ENCODE data around the gene NAALADL2.

NAALADL2 gene

GRCh38 chr3:175590745-175591144 is 731.6 kb downstream of the NAALADL2 start:
- TF ChIP-seq CTCF (IDR thresholded peaks at IDR 0.05; ENCODE audit: borderline replicate concordance, extremely low read depth, low read length, poor library complexity, severe bottlenecking) (no peak), EZH2 (IDR thresholded peaks at IDR 0.05; ENCODE audit: borderline replicate concordance, low read depth, low read length, severe bottlenecking) (no peak)
- no peak overlapping the region for H3K9ac ChIP-seq (ENCODE audit: low read depth, low read length)
- H3K36me3 ChIP-seq (ENCODE audit: insufficient read depth, low read length) = no peaks in the 10 kb centered on the region
- no peak overlapping the region for H3K4me3 ChIP-seq (ENCODE audit: low read depth in 1 of 2, low read length in 2 of 2)
- ATAC-seq (ENCODE audit: insufficient read depth, low read depth) (no peak), DNase-seq (no peak)
- H2AFZ ChIP-seq (ENCODE audit: low read depth, low read length) = no peak overlapping the region
- no peaks in the 10 kb centered on the region for H4K20me1 ChIP-seq (ENCODE audit: insufficient read depth, low read length)
- no peak overlapping the region for H3K27ac ChIP-seq (ENCODE audit: low read length)
- H3K27me3 ChIP-seq (ENCODE audit: insufficient read depth, low read length, poor library complexity) = no peaks in the 10 kb centered on the region
- H3K4me2 ChIP-seq (ENCODE audit: insufficient read depth, low read length) = no peak overlapping the region
- H3K9me3 ChIP-seq (ENCODE audit: insufficient read depth, low read length, severe bottlenecking) = peaks cover 5% of the 10 kb centered on the region
- H3K4me1 ChIP-seq (ENCODE audit: insufficient read depth, low read length) = no peaks in the 10 kb centered on the region
- H3K79me2 ChIP-seq (ENCODE audit: insufficient read depth, low read length) = no peaks in the 10 kb centered on the region

- Histone ChIP-seq H3K9ac (ENCODE audit: low read depth, low read length) (no peak overlapping the region), H3K4me3 (ENCODE audit: low read depth in 1 of 2, low read length in 2 of 2) (no peak overlapping the region), H3K9me3 (ENCODE audit: insufficient read depth, low read length, severe bottlenecking) (peaks cover 5% of the 10 kb centered on the region), H3K27ac (ENCODE audit: low read length) (no peak overlapping the region), H3K36me3 (ENCODE audit: insufficient read depth, low read length) (no peaks in the 10 kb centered on the region), H2AFZ (ENCODE audit: low read depth, low read length) (no peak overlapping the region), H3K4me2 (ENCODE audit: insufficient read depth, low read length) (no peak overlapping the region), H3K27me3 (ENCODE audit: insufficient read depth, low read length, poor library complexity) (no peaks in the 10 kb centered on the region), H3K4me1 (ENCODE audit: insufficient read depth, low read length) (no peaks in the 10 kb centered on the region), H3K79me2 (ENCODE audit: insufficient read depth, low read length) (no peaks in the 10 kb centered on the region), H4K20me1 (ENCODE audit: insufficient read depth, low read length) (no peaks in the 10 kb centered on the region)
- ATAC-seq (ENCODE audit: insufficient read depth, low read depth) (no peak), DNase-seq (no peak)
- no peak for TF ChIP-seq EZH2 (IDR thresholded peaks at IDR 0.05; ENCODE audit: borderline replicate concordance, low read depth, low read length, severe bottlenecking)
- TF ChIP-seq CTCF (IDR thresholded peaks at IDR 0.05; ENCODE audit: borderline replicate concordance, extremely low read depth, low read length, poor library complexity, severe bottlenecking) = no peak
Measured at GRCh38 chr3:175591375-175591774, 732.2 kb downstream of the NAALADL2 start.

- Histone ChIP-seq H3K27ac (ENCODE audit: low read length) (no peak overlapping the region), H3K79me2 (ENCODE audit: insufficient read depth, low read length) (no peaks in the 10 kb centered on the region), H3K4me3 (ENCODE audit: low read depth in 1 of 2, low read length in 2 of 2) (no peak overlapping the region), H3K4me1 (ENCODE audit: insufficient read depth, low read length) (no peaks in the 10 kb centered on the region), H3K9ac (ENCODE audit: low read depth, low read length) (no peak overlapping the region), H3K9me3 (ENCODE audit: insufficient read depth, low read length, severe bottlenecking) (peaks cover 5% of the 10 kb centered on the region), H3K36me3 (ENCODE audit: insufficient read depth, low read length) (no peaks in the 10 kb centered on the region), H2AFZ (ENCODE audit: low read depth, low read length) (no peak overlapping the region), H4K20me1 (ENCODE audit: insufficient read depth, low read length) (no peaks in the 10 kb centered on the region), H3K4me2 (ENCODE audit: insufficient read depth, low read length) (no peak overlapping the region), H3K27me3 (ENCODE audit: insufficient read depth, low read length, poor library complexity) (no peaks in the 10 kb centered on the region)
- DNase-seq = no peak
- ATAC-seq (ENCODE audit: insufficient read depth, low read depth) = no peak
- no peak for TF ChIP-seq CTCF (IDR thresholded peaks at IDR 0.05; ENCODE audit: borderline replicate concordance, extremely low read depth, low read length, poor library complexity, severe bottlenecking)
- no peak for TF ChIP-seq EZH2 (IDR thresholded peaks at IDR 0.05; ENCODE audit: borderline replicate concordance, low read depth, low read length, severe bottlenecking)
Measured at GRCh38 chr3:175593331-175593730, 734.2 kb downstream of the NAALADL2 start.

- ATAC-seq (ENCODE audit: insufficient read depth, low read depth) (no peak), DNase-seq (no peak)
- Histone ChIP-seq H3K4me3 (ENCODE audit: low read depth in 1 of 2, low read length in 2 of 2) (no peak overlapping the region), H2AFZ (ENCODE audit: low read depth, low read length) (no peak overlapping the region), H3K79me2 (ENCODE audit: insufficient read depth, low read length) (no peaks in the 10 kb centered on the region), H3K27ac (ENCODE audit: low read length) (no peak overlapping the region), H3K36me3 (ENCODE audit: insufficient read depth, low read length) (no peaks in the 10 kb centered on the region), H3K4me2 (ENCODE audit: insufficient read depth, low read length) (no peak overlapping the region), H3K9ac (ENCODE audit: low read depth, low read length) (no peak overlapping the region), H3K9me3 (ENCODE audit: insufficient read depth, low read length, severe bottlenecking) (peaks cover 5% of the 10 kb centered on the region), H3K27me3 (ENCODE audit: insufficient read depth, low read length, poor library complexity) (no peaks in the 10 kb centered on the region), H4K20me1 (ENCODE audit: insufficient read depth, low read length) (no peaks in the 10 kb centered on the region), H3K4me1 (ENCODE audit: insufficient read depth, low read length) (no peaks in the 10 kb centered on the region)
- TF ChIP-seq EZH2 (IDR thresholded peaks at IDR 0.05; ENCODE audit: borderline replicate concordance, low read depth, low read length, severe bottlenecking) (no peak), CTCF (IDR thresholded peaks at IDR 0.05; ENCODE audit: borderline replicate concordance, extremely low read depth, low read length, poor library complexity, severe bottlenecking) (no peak)
Measured at GRCh38 chr3:175598740-175599139, 739.6 kb downstream of the NAALADL2 start.

Data from DND-41 (cell line).